Measurements from ENCODE around the gene ZNF785. TPM values are rescaled to one million over a fixed set of nuclear protein-coding genes. Genes with fewer than 3 reads are reported as not detected.

The ZNF785 gene
- total and polyA plus RNA-seq, 2 of the 13 experiments (the other 11 are each of a cell fraction or from before 2014, with no cell fraction given), result 0.01 TPM; not detected in 1

GRCh38 chr16:30534368-30535105 lies 51.0 kb downstream of the ZNF785 start, which contains the start of gene ZNF747 (continued):
- peak; percentile 66 for TF ChIP-seq ZNF580 (CRISPR knock-in tag; IDR thresholded peaks at IDR 0.05; ENCODE audit: borderline replicate concordance, low read depth)
- TF ChIP-seq EZH2 (conservative IDR thresholded peaks at IDR 0.05; ENCODE audit: low read depth, low read length), result no peak
- peak; percentile 90 for TF ChIP-seq GATAD1 (CRISPR knock-in tag; IDR thresholded peaks at IDR 0.05)
- TF ChIP-seq TRIM22 (IDR thresholded peaks at IDR 0.05), result no peak
- peak; percentile 89; the same call in 1 of the 2 replicates for TF ChIP-seq ZNF280B (CRISPR knock-in tag; IDR thresholded peaks at IDR 0.05; ENCODE audit: borderline replicate concordance)
- no peak for TF ChIP-seq SOX6 (IDR thresholded peaks at IDR 0.05)
- peak; percentile 78 for TF ChIP-seq SOX6 (CRISPR knock-in tag; IDR thresholded peaks at IDR 0.05)
- peak; percentile 77 for TF ChIP-seq ZFP36L1 (CRISPR knock-in tag; IDR thresholded peaks at IDR 0.05)
- TF ChIP-seq MAZ (IDR thresholded peaks at IDR 0.05; ENCODE audit: borderline replicate concordance, low read depth, low read length), result peak; percentile 97
- TF ChIP-seq MAZ (CRISPR knock-in tag; IDR thresholded peaks at IDR 0.05; ENCODE audit: low read depth), result peak; percentile 96
- TF ChIP-seq EHMT2 (IDR thresholded peaks at IDR 0.05; ENCODE audit: borderline replicate concordance, low read depth, low read length), result no peak
- TF ChIP-seq ZBTB37 (CRISPR knock-in tag; IDR thresholded peaks at IDR 0.05), result peak; percentile 64; the same call in 1 of the 2 replicates
- peak; percentile 16; the same call in 1 of the 2 replicates for TF ChIP-seq CENPT (CRISPR knock-in tag; IDR thresholded peaks at IDR 0.05; ENCODE audit: low read depth)
- peak; percentile 79 for TF ChIP-seq PITX1 (CRISPR knock-in tag; IDR thresholded peaks at IDR 0.05)
- no peak for TF ChIP-seq ZNF720 (CRISPR knock-in tag; IDR thresholded peaks at IDR 0.05)
- no peak for TF ChIP-seq PREB (CRISPR knock-in tag; IDR thresholded peaks at IDR 0.05)
- TF ChIP-seq ZBTB25 (CRISPR knock-in tag; IDR thresholded peaks at IDR 0.05), result peak; percentile 78; the same call in 1 of the 2 replicates
- no peak for TF ChIP-seq LCORL (IDR thresholded peaks at IDR 0.05)
- 0 out of 2 replicates have a peak, but pooled peaks have one; percentile 7 for TF ChIP-seq LCORL (CRISPR knock-in tag; IDR thresholded peaks at IDR 0.05)
- TF ChIP-seq MLLT10 (CRISPR knock-in tag; IDR thresholded peaks at IDR 0.05), result no peak
- no peak for TF ChIP-seq PHB2 (IDR thresholded peaks at IDR 0.05; ENCODE audit: partially characterized antibody)
